ENCODE data around the gene MTHFD2L. TPM values are rescaled to one million over a fixed set of nuclear protein-coding genes. Genes with fewer than 3 reads are reported as not detected.

The MTHFD2L gene
- total RNA-seq, 1 donor from 2014 or later, result 9.4 TPM

DNA sequence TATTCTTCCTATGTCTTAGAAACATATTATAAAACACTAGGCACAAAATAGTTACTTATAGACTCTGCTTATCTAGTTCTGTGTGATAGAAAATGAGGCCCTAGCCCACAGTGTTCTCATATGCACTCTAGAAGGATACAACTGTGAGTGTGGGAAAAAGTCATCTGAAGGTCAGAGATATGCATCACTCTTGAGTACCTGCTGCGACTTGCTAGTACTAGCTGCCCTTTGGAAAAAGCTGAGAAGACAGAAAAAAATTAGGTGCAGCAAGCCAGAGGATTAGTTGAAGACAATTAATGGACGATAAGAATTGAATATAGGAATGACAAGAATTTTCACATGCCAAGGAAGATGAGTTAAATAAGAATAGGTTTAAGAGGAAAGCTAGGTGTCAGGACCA is 61.3 kb downstream of the MTHFD2L start:
- DNase-seq, result no peak
- no peak overlapping the region for H3K27ac Mint-ChIP-seq
- H3K9me3 Mint-ChIP-seq, result peaks cover 4% of the 10 kb centered on the region
- no peak overlapping the region for H3K4me3 Mint-ChIP-seq
- H3K36me3 Mint-ChIP-seq (ENCODE audit: low read depth), result no peaks in the 10 kb centered on the region
- H3K27me3 Mint-ChIP-seq, result no peaks in the 10 kb centered on the region
- intact Hi-C loops (cut with micrococcal nuclease), result no loop called here
- no peaks in the 10 kb centered on the region for H3K4me1 Mint-ChIP-seq

- no peaks in the 10 kb centered on the region for H3K27me3 Mint-ChIP-seq
- no peaks in the 10 kb centered on the region for H3K36me3 Mint-ChIP-seq (ENCODE audit: low read depth)
- DNase-seq, result no peak
- intact Hi-C loops (cut with micrococcal nuclease), result no loop called here
- no peaks in the 10 kb centered on the region for H3K4me1 Mint-ChIP-seq
- peaks cover 4% of the 10 kb centered on the region for H3K9me3 Mint-ChIP-seq
- no peak overlapping the region for H3K4me3 Mint-ChIP-seq
- H3K27ac Mint-ChIP-seq, result no peak overlapping the region
Measured at GRCh38 chr4:74223098-74223497, 65.2 kb downstream of the MTHFD2L start.

DNA sequence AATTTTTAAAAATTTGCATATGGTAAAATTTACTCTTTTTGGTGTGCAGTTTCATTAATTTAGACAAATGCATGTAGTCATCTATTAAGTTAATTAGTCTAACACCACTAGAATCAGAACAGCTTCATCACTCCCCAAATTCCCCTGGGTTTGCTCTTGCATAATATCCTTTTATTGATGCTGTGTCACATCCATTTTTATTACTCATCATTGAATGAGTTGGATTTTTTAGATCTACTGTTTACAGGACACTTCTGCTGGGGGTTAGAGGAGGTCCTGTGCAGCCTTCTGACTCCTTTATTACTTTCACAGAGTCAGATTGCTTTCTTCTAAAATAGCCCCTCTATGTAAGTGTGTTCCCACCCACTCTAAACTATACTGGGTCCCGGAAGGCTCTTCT is 65.9 kb downstream of the MTHFD2L start:
- intact Hi-C loops (cut with micrococcal nuclease), result no loop called here
- no peaks in the 10 kb centered on the region for H3K4me1 Mint-ChIP-seq
- no peak overlapping the region for H3K27ac Mint-ChIP-seq
- H3K36me3 Mint-ChIP-seq (ENCODE audit: low read depth), result no peaks in the 10 kb centered on the region
- no peak for DNase-seq
- H3K27me3 Mint-ChIP-seq, result no peaks in the 10 kb centered on the region
- H3K9me3 Mint-ChIP-seq, result peaks cover 4% of the 10 kb centered on the region
- H3K4me3 Mint-ChIP-seq, result no peak overlapping the region

DNA sequence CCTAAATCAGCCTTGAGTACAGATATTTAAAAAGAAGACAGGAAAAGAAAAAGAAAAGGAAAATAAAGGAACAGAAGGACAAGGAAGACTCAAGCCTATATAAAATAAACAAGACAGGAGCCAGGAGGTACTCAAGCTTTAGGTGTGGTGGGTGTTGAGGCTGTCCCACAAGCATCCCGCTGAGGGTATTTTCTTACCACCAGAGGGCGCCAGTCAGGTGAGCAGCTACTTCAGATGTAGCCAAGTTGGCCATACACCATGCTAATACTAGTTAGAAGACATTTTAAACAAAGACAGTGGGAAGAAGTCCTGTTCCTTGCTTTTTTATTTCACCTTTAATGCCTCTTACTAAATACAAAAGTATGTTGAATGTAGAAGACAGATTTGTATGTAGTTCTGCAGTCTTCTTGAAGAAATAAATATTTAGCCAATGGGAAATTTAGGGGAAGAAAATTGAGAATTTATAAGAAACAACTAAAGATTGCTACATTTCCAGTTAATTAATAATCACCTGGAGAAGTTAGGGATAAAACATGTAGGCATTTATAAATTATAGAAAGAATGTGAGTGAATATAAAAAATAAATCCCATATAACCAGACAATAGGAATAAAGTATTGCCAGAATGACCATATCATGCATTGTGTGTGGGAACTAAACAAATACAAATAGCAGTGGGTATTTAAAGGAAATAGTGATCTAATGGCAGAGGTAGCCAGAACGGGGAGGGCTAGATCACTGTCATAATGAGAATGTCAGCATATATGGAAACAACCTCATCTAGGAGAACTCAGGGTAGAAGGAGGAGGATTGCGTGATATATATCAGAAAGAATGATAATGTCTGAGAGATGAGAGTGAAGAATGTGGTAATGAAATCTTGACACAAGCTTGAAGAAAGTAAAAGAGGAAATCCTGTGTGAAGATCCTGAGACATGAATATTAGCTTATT is 71.0 kb downstream of the MTHFD2L start:
- intact Hi-C loops (cut with micrococcal nuclease), result loop anchor here (1.0 to 5.0 kb wide), 2 partner anchors 82 to 443 kb away; no protein-coding TSS in a partner anchor
- H3K9me3 Mint-ChIP-seq, result no peaks in the 10 kb centered on the region
- no peak overlapping the region for H3K4me3 Mint-ChIP-seq
- peak; percentile 92 for DNase-seq
- peak overlapping the region; percentile 51 for H3K27ac Mint-ChIP-seq
- no peaks in the 10 kb centered on the region for H3K36me3 Mint-ChIP-seq (ENCODE audit: low read depth)
- no peaks in the 10 kb centered on the region for H3K27me3 Mint-ChIP-seq
- peaks cover 9% of the 10 kb centered on the region for H3K4me1 Mint-ChIP-seq

GRCh38 chr4:74230902-74231499 is 73.1 kb downstream of the MTHFD2L start:
- intact Hi-C loops (cut with micrococcal nuclease), result loop anchor here (5.0 kb wide), 1 partner anchor 34 kb away; no protein-coding TSS in a partner anchor
- DNase-seq, result peak; percentile 59
- H3K36me3 Mint-ChIP-seq (ENCODE audit: low read depth), result no peaks in the 10 kb centered on the region
- H3K4me1 Mint-ChIP-seq, result peaks cover 18% of the 10 kb centered on the region
- H3K9me3 Mint-ChIP-seq, result peaks cover 4% of the 10 kb centered on the region
- H3K27ac Mint-ChIP-seq, result no peak overlapping the region
- H3K4me3 Mint-ChIP-seq, result no peak overlapping the region
- H3K27me3 Mint-ChIP-seq, result no peaks in the 10 kb centered on the region

GRCh38 chr4:74235135-74235534 is 77.2 kb downstream of the MTHFD2L start:
- no peak overlapping the region for H3K4me3 Mint-ChIP-seq
- DNase-seq, result no peak
- intact Hi-C loops (cut with micrococcal nuclease), result no loop called here
- H3K27me3 Mint-ChIP-seq, result no peaks in the 10 kb centered on the region
- H3K4me1 Mint-ChIP-seq, result peaks cover 19% of the 10 kb centered on the region
- H3K27ac Mint-ChIP-seq, result no peak overlapping the region
- H3K9me3 Mint-ChIP-seq, result peaks cover 4% of the 10 kb centered on the region
- no peaks in the 10 kb centered on the region for H3K36me3 Mint-ChIP-seq (ENCODE audit: low read depth)

- Mint-ChIP-seq H3K36me3 (ENCODE audit: low read depth) (peaks cover 2% of the 10 kb centered on the region), H3K4me1 (peaks cover 10% of the 10 kb centered on the region), H3K27ac (no peak overlapping the region), H3K4me3 (no peak overlapping the region), H3K9me3 (peaks cover 4% of the 10 kb centered on the region), H3K27me3 (no peaks in the 10 kb centered on the region)
- intact Hi-C loops (cut with micrococcal nuclease), result no loop called here
- DNase-seq, result no peak
Measured at GRCh38 chr4:74237425-74237966, 79.6 kb downstream of the MTHFD2L start.

GRCh38 chr4:74244049-74244448 is 86.1 kb downstream of the MTHFD2L start:
- intact Hi-C loops (cut with micrococcal nuclease), result no loop called here
- Mint-ChIP-seq H3K4me1 (peaks cover 6% of the 10 kb centered on the region), H3K27me3 (no peaks in the 10 kb centered on the region), H3K9me3 (peaks cover 4% of the 10 kb centered on the region), H3K27ac (peak overlapping the region; percentile 46), H3K36me3 (ENCODE audit: low read depth) (peaks cover 2% of the 10 kb centered on the region), H3K4me3 (no peak overlapping the region)
- DNase-seq, result no peak

- H3K27ac Mint-ChIP-seq, result no peak overlapping the region
- H3K4me1 Mint-ChIP-seq, result no peaks in the 10 kb centered on the region
- H3K27me3 Mint-ChIP-seq, result no peaks in the 10 kb centered on the region
- DNase-seq, result no peak
- no peaks in the 10 kb centered on the region for H3K36me3 Mint-ChIP-seq (ENCODE audit: low read depth)
- intact Hi-C loops (cut with micrococcal nuclease), result no loop called here
- H3K9me3 Mint-ChIP-seq, result peaks cover 16% of the 10 kb centered on the region
- no peak overlapping the region for H3K4me3 Mint-ChIP-seq
Measured at GRCh38 chr4:74252933-74253332, 95.0 kb downstream of the MTHFD2L start.

GRCh38 chr4:74254386-74254785 is 96.5 kb downstream of the MTHFD2L start:
- no peak for DNase-seq
- Mint-ChIP-seq H3K27me3 (no peaks in the 10 kb centered on the region), H3K9me3 (peaks cover 16% of the 10 kb centered on the region), H3K36me3 (ENCODE audit: low read depth) (no peaks in the 10 kb centered on the region), H3K4me1 (no peaks in the 10 kb centered on the region), H3K27ac (no peak overlapping the region), H3K4me3 (no peak overlapping the region)
- intact Hi-C loops (cut with micrococcal nuclease), result no loop called here

- H3K4me3 Mint-ChIP-seq, result no peak overlapping the region
- H3K9me3 Mint-ChIP-seq, result peaks cover 16% of the 10 kb centered on the region
- intact Hi-C loops (cut with micrococcal nuclease), result no loop called here
- H3K27ac Mint-ChIP-seq, result no peak overlapping the region
- H3K27me3 Mint-ChIP-seq, result no peaks in the 10 kb centered on the region
- H3K4me1 Mint-ChIP-seq, result no peaks in the 10 kb centered on the region
- H3K36me3 Mint-ChIP-seq (ENCODE audit: low read depth), result no peaks in the 10 kb centered on the region
- no peak for DNase-seq
Measured at GRCh38 chr4:74255096-74255495, 97.2 kb downstream of the MTHFD2L start.

DNA sequence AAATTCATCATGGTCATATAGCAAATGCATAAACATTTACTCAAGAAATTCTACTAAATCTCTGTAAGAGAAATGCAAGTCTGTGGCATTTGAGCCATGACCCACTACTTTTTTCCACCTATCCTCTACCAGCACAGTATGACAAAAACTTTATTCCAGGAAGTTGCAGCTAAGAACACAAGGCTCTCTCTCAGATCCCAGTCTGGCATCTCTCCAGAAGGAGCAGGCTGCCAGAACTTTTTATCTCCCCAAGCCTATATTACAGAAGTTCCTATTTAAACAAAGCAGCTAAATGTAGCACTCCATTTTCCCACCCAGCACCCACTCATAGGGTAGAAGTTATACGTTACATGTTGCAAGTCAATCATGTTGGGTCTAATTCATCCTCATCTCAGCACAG is 101.0 kb downstream of the MTHFD2L start:
- Mint-ChIP-seq H3K27ac (no peak overlapping the region), H3K27me3 (no peaks in the 10 kb centered on the region), H3K36me3 (ENCODE audit: low read depth) (no peaks in the 10 kb centered on the region), H3K9me3 (no peaks in the 10 kb centered on the region), H3K4me1 (no peaks in the 10 kb centered on the region), H3K4me3 (no peak overlapping the region)
- no peak for DNase-seq
- intact Hi-C loops (cut with micrococcal nuclease), result no loop called here

- no peak overlapping the region for H3K27ac Mint-ChIP-seq
- intact Hi-C loops (cut with micrococcal nuclease), result no loop called here
Measured at GRCh38 chr4:74260036-74260435, 102.1 kb downstream of the MTHFD2L start.

GRCh38 chr4:74262522-74262921 is 104.6 kb downstream of the MTHFD2L start:
- Mint-ChIP-seq H3K9me3 (no peaks in the 10 kb centered on the region), H3K27ac (no peak overlapping the region), H3K27me3 (no peaks in the 10 kb centered on the region), H3K4me1 (no peaks in the 10 kb centered on the region), H3K36me3 (ENCODE audit: low read depth) (no peaks in the 10 kb centered on the region), H3K4me3 (no peak overlapping the region)
- intact Hi-C loops (cut with micrococcal nuclease), result no loop called here
- no peak for DNase-seq

More at GRCh38 chr4:74260036-74260435, 102.1 kb downstream of the MTHFD2L start:
- Mint-ChIP-seq H3K27me3 (no peaks in the 10 kb centered on the region), H3K9me3 (no peaks in the 10 kb centered on the region), H3K36me3 (ENCODE audit: low read depth) (no peaks in the 10 kb centered on the region), H3K4me1 (no peaks in the 10 kb centered on the region), H3K4me3 (no peak overlapping the region)
- DNase-seq, result no peak

All from activated CD4-positive, alpha-beta T cell treated with anti-CD3 and anti-CD28 coated beads, Interleukin-2, amount 10 ng/mL, durations not matched to agents 24 days and 14 days (primary cell).